B cell (primary cell): Measurements from ENCODE around the gene LRP1. TPM values are rescaled to one million over a fixed set of nuclear protein-coding genes. Genes with fewer than 3 reads are reported as not detected.

Experiments
- ATAC-seq: fragments of 200-7000 bp; cut with Tn5 transposase; one replicate; pipeline ENCODE4 v1.10.0; 2021; ENCODE audit warnings: low read depth, mild to moderate bottlenecking, moderate number of reproducible peaks, moderate library complexity
- CTCF ChIA-PET: fragments of 350-600 bp; sonication (Branson Sonifier 250); formaldehyde crosslinking; loops from one replicate; lab custom pipeline; 2021; ENCODE audit warnings: antibody characterized with exemption, inconsistent platforms; lab: Charles Lee
- POLR2A ChIA-PET: fragments of 350-600 bp; sonication (Branson Sonifier 250); formaldehyde crosslinking; loops from one replicate; lab custom pipeline; 2021; ENCODE audit warnings: antibody characterized with exemption; lab: Charles Lee
- DNase-seq: peaks from one replicate; pipeline ENCODE4 v3.0.0; 2013
- H2AFZ ChIP-seq: 2 replicates; pipeline ENCODE4 v1.6.1; 2012; ENCODE audit warnings: mild to moderate bottlenecking, low read depth, low read length; ENCODE audit not compliant: insufficient read depth, poor library complexity, severe bottlenecking
- H3K27ac ChIP-seq, 2 donors: 1 replicate in 1 of 2; 2 replicates in 1 of 2; pipeline ENCODE4 v1.5.1; 2012 to 2013; ENCODE audit warnings: low read length in 2 of 2, mild to moderate bottlenecking in 2 of 2, moderate library complexity in 1 of 2
- H3K27me3 ChIP-seq, 4 experiments: fragments of 200-600 bp in 1 of 4; sonication (generic) in 1 of 4; replicated peaks in 1 of 4; 1 replicate in 2 of 4; 2 replicates in 2 of 4; pipeline versions ENCODE4 v1.6.1 to v1.7.0; 2013 to 2016; ENCODE audit warnings: low read length in 3 of 4, mild to moderate bottlenecking in 2 of 4, mixed read lengths in 1 of 4, moderate library complexity in 1 of 4; ENCODE audit not compliant: insufficient read depth in 4 of 4, control insufficient read depth in 3 of 4; ENCODE audit errors: control extremely low read depth in 1 of 4
- H3K36me3 ChIP-seq, 2 experiments: replicated peaks in 1 of 2; 1 replicate in 1 of 2; 2 replicates in 1 of 2; pipeline versions ENCODE4 v1.6.1 to v1.7.1; 2013; ENCODE audit warnings: low read length in 1 of 2; ENCODE audit not compliant: insufficient read depth in 2 of 2, control insufficient read depth in 1 of 2; ENCODE audit errors: control extremely low read depth in 1 of 2, extremely low read depth in 1 of 2
- H3K4me1 ChIP-seq, 2 donors: fragments of 200-600 bp in 1 of 2; sonication (generic) in 1 of 2; 1 replicate in 1 of 2; 2 replicates in 1 of 2; pipeline versions ENCODE4 v1.5.1 to v1.6.1; 2013 to 2017; ENCODE audit warnings: low read length in 2 of 2; ENCODE audit not compliant: control insufficient read depth in 2 of 2, insufficient read depth in 2 of 2
- H3K4me2 ChIP-seq: replicated peaks from 2 replicates; pipeline ENCODE3; 2012; ENCODE audit warnings: mild to moderate bottlenecking, low read depth, low read length; ENCODE audit not compliant: poor library complexity, severe bottlenecking
- H3K4me3 ChIP-seq, 5 experiments: fragments of 200-600 bp in 1 of 5; sonication (generic) in 1 of 5; 1 replicate in 3 of 5; 2 replicates in 2 of 5; pipeline versions ENCODE4 v1.5.1 to v1.7.0; 2011 to 2016; ENCODE audit warnings: low read length in 4 of 5, mild to moderate bottlenecking in 4 of 5, low read depth in 2 of 5, control low read depth in 1 of 5, moderate library complexity in 1 of 5; ENCODE audit not compliant: insufficient read depth in 1 of 5; ENCODE audit errors: control extremely low read depth in 1 of 5, extremely low read depth in 1 of 5
- H3K79me2 ChIP-seq: fragments of 200-600 bp; sonication (generic); one replicate; pipeline ENCODE4 v1.6.0; 2016; ENCODE audit warnings: low read length; ENCODE audit not compliant: control insufficient read depth, insufficient read depth
- H3K9ac ChIP-seq: fragments of 200-600 bp; sonication (generic); 2 replicates; pipeline ENCODE4 v1.6.1; 2017; ENCODE audit warnings: mild to moderate bottlenecking, low read length, moderate library complexity
- H3K9me3 ChIP-seq, 3 donors: one replicate each; pipeline versions ENCODE4 v1.6.1 to v1.7.1; 2013; ENCODE audit warnings: low read length in 2 of 3; ENCODE audit not compliant: control insufficient read depth in 2 of 3, insufficient read depth in 1 of 3; ENCODE audit errors: control extremely low read depth in 1 of 3
- H4K20me1 ChIP-seq: 2 replicates; pipeline ENCODE4 v1.6.0; 2012; ENCODE audit warnings: mild to moderate bottlenecking, low read length; ENCODE audit not compliant: insufficient read depth, control insufficient read depth, poor library complexity, severe bottlenecking
- H3K27ac Mint-ChIP-seq: one replicate; pipeline ENCODE4 v1.8.0; 2021; ENCODE audit warnings: mixed read lengths
- H3K27me3 Mint-ChIP-seq: one replicate; pipeline ENCODE4 v1.8.0; 2021; ENCODE audit warnings: mixed read lengths
- H3K4me1 Mint-ChIP-seq: one replicate; pipeline ENCODE4 v1.8.0; 2021; ENCODE audit warnings: mixed read lengths
- H3K4me3 Mint-ChIP-seq: one replicate; pipeline ENCODE4 v1.8.0; 2021; ENCODE audit warnings: mixed read lengths
- H3K9me3 Mint-ChIP-seq: one replicate; pipeline ENCODE4 v1.8.0; 2022; ENCODE audit warnings: mixed read lengths; ENCODE audit not compliant: insufficient read depth
- CTCF ChIP-seq: fragments of 200-600 bp; IDR thresholded peaks from one replicate; pipeline ENCODE4 v1.8.0; 2022; ENCODE audit warnings: antibody characterized with exemption, mild to moderate bottlenecking
- EZH2 ChIP-seq: IDR thresholded peaks from 2 replicates; pipeline ENCODE4 v1.6.1; 2012; ENCODE audit warnings: borderline replicate concordance, low read depth, mild to moderate bottlenecking, moderate library complexity, low read length; ENCODE audit not compliant: insufficient read depth, poor library complexity, severe bottlenecking
- WGBS: methylation state at CpG from one replicate; pipeline ENCODE4 v1.1.5; 2013; ENCODE audit warnings: missing lambda C conversion rate; ENCODE audit not compliant: insufficient coverage; 5-methylcytosine and 5-hydroxymethylcytosine counted together
- intact Hi-C: fragments of 100-400 bp; cut with micrococcal nuclease; formaldehyde crosslinking; loops from one replicate; pipeline ENCODE4 v1.10.0; 2022
- polyA plus RNA-seq: library from polyadenylated mRNA; depleted of rRNA; stranded (reverse); fragments of >200 nt; gene quantifications from 2 replicates; pipeline ENCODE4 v1.2.3, GENCODE V29; 2012
- total RNA-seq, 2 donors: library from RNA; stranded (reverse); fragments of 120-200 nt in 1 of 2; gene quantifications; 1 replicate in 1 of 2; 2 replicates in 1 of 2; pipeline versions ENCODE4 v1.2.3 to v1.2.4, GENCODE V29; 2013 to 2022

The LRP1 gene
- total and polyA plus RNA-seq, 2 donors (not counting 1 experiment from before 2014, with no cell fraction given): 2.0 to 4.1 TPM

- DNase-seq: no peak
- Histone ChIP-seq H2AFZ (no peak overlapping the region), H4K20me1 (no peaks in the 10 kb centered on the region), H3K9me3 (no peaks in the 10 kb centered on the region), H3K4me1 (no peaks in the 10 kb centered on the region), H3K79me2 (no peaks in the 10 kb centered on the region), H3K4me3 (no peak overlapping the region), H3K4me2 (no peak overlapping the region), H3K9ac (no peak overlapping the region), H3K27me3 (no peaks in the 10 kb centered on the region), H3K36me3 (no peaks in the 10 kb centered on the region), H3K27ac (no peak overlapping the region)
- Mint-ChIP-seq H3K27me3 (no peaks in the 10 kb centered on the region), H3K4me3 (no peak overlapping the region), H3K9me3 (no peaks in the 10 kb centered on the region), H3K4me1 (no peaks in the 10 kb centered on the region), H3K27ac (no peak overlapping the region)
- ChIA-PET CTCF (no interaction called here), POLR2A (no interaction called here)
- 88% methylated on average over 6 of the region's 13 CpGs for WGBS
- TF ChIP-seq CTCF (no peak), EZH2 (no peak)
- ATAC-seq: no peak
- intact Hi-C loops: no loop called here
Observed at GRCh38 chr12:57138526-57139272, 10.4 kb downstream of the LRP1 start.

GRCh38 chr12:57139796-57140649, 11.7 kb downstream of the LRP1 start:
- WGBS: 80% methylated on average over 2 of the region's 6 CpGs
- Mint-ChIP-seq H3K27ac (no peak overlapping the region), H3K4me3 (no peak overlapping the region), H3K27me3 (no peaks in the 10 kb centered on the region), H3K9me3 (no peaks in the 10 kb centered on the region), H3K4me1 (no peaks in the 10 kb centered on the region)
- TF ChIP-seq EZH2: no peak
- TF ChIP-seq CTCF: no peak
- no peak overlapping the region for H3K4me2 ChIP-seq
- no peaks in the 10 kb centered on the region for H3K36me3 ChIP-seq
- H3K9me3 ChIP-seq: no peaks in the 10 kb centered on the region
- DNase-seq: no peak
- ChIA-PET POLR2A (no interaction called here), CTCF (no interaction called here)
- H2AFZ ChIP-seq: no peak overlapping the region
- H3K4me3 ChIP-seq: no peak overlapping the region
- intact Hi-C loops: no loop called here
- no peaks in the 10 kb centered on the region for H3K27me3 ChIP-seq
- H3K4me1 ChIP-seq: no peaks in the 10 kb centered on the region
- no peak for ATAC-seq
- H4K20me1 ChIP-seq: no peaks in the 10 kb centered on the region
- H3K27ac ChIP-seq: no peak overlapping the region
- no peaks in the 10 kb centered on the region for H3K79me2 ChIP-seq
- H3K9ac ChIP-seq: no peak overlapping the region
